A549 treated with RU486 at 1 μM for 4 hours (cell line): ENCODE results near the gene SH3RF1. TPM values are rescaled to one million over a fixed set of nuclear protein-coding genes. Genes with fewer than 3 reads are reported as not detected.

ENCODE experiments used
- total RNA-seq: library from RNA; stranded (reverse); fragments of 200-300 nt; extraction: Qiagen RNA extraction; gene quantifications from 5 replicates; pipeline ENCODE4 v1.2.3, GENCODE V29; 2022; ENCODE audit warnings: low read depth

The SH3RF1 gene
- 11.2 to 14.3 TPM (median 12.4 TPM) in 5 replicates for total RNA-seq

DNA sequence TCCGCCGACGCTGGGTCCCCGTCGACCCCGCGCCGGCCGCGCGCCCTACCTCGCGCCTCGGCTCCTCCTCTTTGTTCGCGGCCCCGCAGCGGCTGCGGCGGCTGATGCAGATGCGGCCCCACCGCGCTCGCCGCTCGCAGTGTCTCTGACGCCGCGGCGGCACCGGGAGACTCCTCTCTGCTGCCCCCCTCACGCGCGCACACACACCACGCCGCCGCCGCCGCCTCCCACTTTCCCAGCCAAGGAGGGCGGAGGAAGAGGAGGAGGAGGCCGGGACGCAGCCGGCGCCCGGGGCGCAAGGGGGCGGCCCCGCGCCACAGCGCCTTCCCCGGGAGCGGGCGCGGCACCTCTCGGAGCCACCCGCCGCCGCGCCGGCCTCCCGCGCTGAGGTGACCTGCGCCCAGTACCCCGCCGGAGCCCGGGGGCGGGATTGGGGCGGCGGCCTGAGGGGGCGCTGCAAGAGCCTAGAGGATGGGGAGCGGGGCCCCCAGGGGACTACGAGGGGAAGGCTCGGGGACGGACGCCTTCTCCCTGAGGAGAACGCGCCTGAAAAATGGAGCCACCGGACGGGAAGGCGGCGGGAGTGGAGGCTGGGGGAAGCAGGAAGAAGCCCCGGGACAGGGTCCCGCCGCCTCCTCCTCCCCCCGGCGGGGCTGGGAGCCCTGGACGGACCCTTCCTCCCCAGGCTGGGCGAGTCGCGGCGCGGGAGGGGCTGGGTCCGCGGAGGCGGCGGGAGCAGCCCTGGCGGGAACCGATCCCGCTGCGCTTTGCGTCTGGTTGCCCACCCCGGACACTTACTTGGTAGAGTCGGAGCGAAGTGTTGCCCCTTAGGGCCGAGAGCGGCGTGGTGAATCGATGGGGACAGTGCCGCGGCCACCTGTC, at the start of gene SH3RF1:
SH3RF1 (minus strand) TSS at position 147 of the 882 bp plus-strand sequence. CDS start 1,744 bp downstream, outside the sequence.

